K562 (cell line): ENCODE measurements around the gene SERPINE3. TPM values are rescaled to one million over a fixed set of nuclear protein-coding genes. Genes with fewer than 3 reads are reported as not detected.

Experiments used
- ATF3 ChIP-seq, 2 experiments: fragments of 450-650 bp in 1 of 2; sonication (generic) in 1 of 2; formaldehyde crosslinking in 1 of 2; IDR thresholded peaks in 1 of 2; conservative IDR thresholded peaks in 1 of 2; 2 replicates each; pipeline versions ENCODE4 v1.6.1 to v1.8.1; 2016 to 2023; ENCODE audit warnings: mild to moderate bottlenecking in 2 of 2, moderate library complexity in 2 of 2, inconsistent platforms in 1 of 2, missing genetic modification reagents in 1 of 2
- BRCA1 ChIP-seq, 2 experiments: fragments of 450-650 bp in 1 of 2; sonication (generic) in 1 of 2; formaldehyde crosslinking in 1 of 2; IDR thresholded peaks; 2 replicates each; pipeline versions ENCODE4 v1.5.0 to v1.6.1; 2017 to 2020; ENCODE audit warnings: mild to moderate bottlenecking in 1 of 2, missing genetic modification reagents in 1 of 2
- ESRRA ChIP-seq: fragments of 450-650 bp; IDR thresholded peaks from 2 replicates; pipeline ENCODE4 v1.6.1; 2014; ENCODE audit warnings: low read depth, mild to moderate bottlenecking, moderate library complexity, borderline replicate concordance
- KLF10 ChIP-seq: fragments of 250-450 bp; sonication (Bioruptor Pico); IDR thresholded peaks from 2 replicates; pipeline ENCODE4 v1.6.1; 2021; ENCODE audit warnings: matching md5 sums
- MEIS2 ChIP-seq: fragments of 450-650 bp; IDR thresholded peaks from 2 replicates; pipeline ENCODE4 v1.6.1; 2014; ENCODE audit warnings: mild to moderate bottlenecking; ENCODE audit not compliant: partially characterized antibody
- SRF ChIP-seq, 2 experiments: fragments of 250-450, 450-650 bp in 1 of 2; sonication (Bioruptor Pico) in 1 of 2; sonication (generic) in 1 of 2; formaldehyde crosslinking; IDR thresholded peaks; 2 replicates each; pipeline versions ENCODE4 v1.5.0 to v1.5.1; 2020 to 2022; ENCODE audit warnings: mild to moderate bottlenecking in 1 of 2, missing genetic modification reagents in 1 of 2
- TSHZ1 ChIP-seq: fragments of 250-450 bp; sonication (Bioruptor Pico); IDR thresholded peaks from 2 replicates; pipeline ENCODE4 v1.4.0; 2020; ENCODE audit warnings: mild to moderate bottlenecking, moderate library complexity
- ZBTB34 ChIP-seq: fragments of 250-450 bp; sonication (Bioruptor Pico); IDR thresholded peaks from 2 replicates; pipeline ENCODE4 v1.8.0; 2021; ENCODE audit warnings: mild to moderate bottlenecking, moderate library complexity
- polyA plus RNA-seq, 8 experiments: library from polyadenylated mRNA; depleted of rRNA in 4 of 8; stranded (reverse) in 5 of 8; unstranded in 3 of 8; fragments of >200 nt; fragmentation: Nextera tagmentation in 2 of 8; fragmentation: Illumina TruSeq in 1 of 8; extraction: Ambion mirVana in 2 of 8; extraction: Trizol in 1 of 8; gene quantifications; 2 replicates each; pipeline versions ENCODE4 v1.2.1 to v1.2.3, GENCODE V29; 2011 to 2014; ENCODE audit warnings: inconsistent platforms in 1 of 8, missing spikeins in 1 of 8
- total RNA-seq, 7 experiments: library from RNA; depleted of rRNA in 6 of 7; stranded (reverse); fragments of >200 nt in 6 of 7; fragmentation: Illumina TruSeq in 2 of 7; extraction: Trizol in 2 of 7; gene quantifications; 2 replicates each; pipeline versions ENCODE4 v1.2.1 to v1.2.3, GENCODE V29; 2011 to 2021; ENCODE audit warnings: low replicate concordance in 1 of 7

SERPINE3 gene
- total and polyA plus RNA-seq, 9 of the 15 experiments (the other 6 are each of a cell fraction or from before 2014, with no cell fraction given): not detected

GRCh38 chr13:51397262-51397941 lies 57.9 kb downstream of the SERPINE3 start (continued):
- TF ChIP-seq ESRRA: peak; percentile 46; the same call in 1 of the 2 replicates
- no peak for TF ChIP-seq SRF (CRISPR knock-in tag; IDR thresholded peaks at IDR 0.05)
- no peak for TF ChIP-seq TSHZ1 (CRISPR knock-in tag)
- no peak for TF ChIP-seq BRCA1 (IDR thresholded peaks at IDR 0.05)
- TF ChIP-seq BRCA1 (CRISPR knock-in tag; IDR thresholded peaks at IDR 0.05): no peak
- no peak for TF ChIP-seq ZBTB34 (CRISPR knock-in tag)
- no peak for TF ChIP-seq KLF10 (CRISPR knock-in tag)
- TF ChIP-seq ATF3 (IDR thresholded peaks at IDR 0.05): peak; percentile 42; the same call in 1 of the 2 replicates
- TF ChIP-seq ATF3 (CRISPR knock-in tag; conservative IDR thresholded peaks at IDR 0.05): no peak
- peak; percentile 69 for TF ChIP-seq MEIS2
